Measurements from ENCODE around the gene FSTL3.

FSTL3 gene

DNA sequence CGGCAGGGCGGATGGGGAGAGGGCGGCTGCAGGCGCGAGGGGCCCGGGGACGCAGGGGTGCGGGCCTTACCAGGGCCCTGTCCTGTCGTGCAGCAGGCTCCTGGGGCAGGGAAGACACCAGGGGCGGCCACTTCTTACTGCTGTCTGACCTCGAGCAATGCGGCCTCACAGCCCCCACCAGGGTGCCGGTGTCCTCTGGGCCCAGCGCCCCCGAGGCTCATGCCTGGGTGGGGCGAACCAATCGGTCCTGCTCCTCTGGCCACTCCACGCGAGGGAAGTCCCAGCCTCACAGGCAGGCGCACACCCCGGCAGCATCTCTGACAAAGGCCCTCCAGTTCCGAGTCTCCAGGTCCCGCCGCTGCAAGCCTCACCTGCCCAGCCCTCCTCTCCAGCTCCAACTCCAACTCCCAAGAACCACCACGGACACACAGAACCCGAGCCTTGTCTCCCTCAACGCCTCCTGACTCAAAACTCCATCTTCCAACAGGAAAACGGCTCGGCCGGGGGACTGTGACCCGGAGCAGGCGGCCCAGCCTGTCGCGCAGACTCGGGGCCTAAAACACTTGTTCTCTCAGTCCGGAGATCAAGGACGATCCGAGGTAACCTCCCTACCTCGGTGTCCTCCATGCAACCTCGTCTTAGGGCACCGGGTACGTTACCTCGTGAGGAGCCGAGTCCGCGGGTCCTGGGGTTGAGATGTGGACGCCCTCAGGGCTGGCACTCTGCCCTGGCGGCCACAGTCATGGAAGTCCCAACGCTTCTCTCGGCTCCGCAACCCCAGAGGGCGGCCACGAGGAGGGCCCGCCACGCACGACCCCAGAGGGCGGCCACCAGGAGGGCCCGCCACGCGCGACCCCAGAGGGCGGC, 30.0 kb upstream of the FSTL3 start:
- DNase-seq: no peak

DNA sequence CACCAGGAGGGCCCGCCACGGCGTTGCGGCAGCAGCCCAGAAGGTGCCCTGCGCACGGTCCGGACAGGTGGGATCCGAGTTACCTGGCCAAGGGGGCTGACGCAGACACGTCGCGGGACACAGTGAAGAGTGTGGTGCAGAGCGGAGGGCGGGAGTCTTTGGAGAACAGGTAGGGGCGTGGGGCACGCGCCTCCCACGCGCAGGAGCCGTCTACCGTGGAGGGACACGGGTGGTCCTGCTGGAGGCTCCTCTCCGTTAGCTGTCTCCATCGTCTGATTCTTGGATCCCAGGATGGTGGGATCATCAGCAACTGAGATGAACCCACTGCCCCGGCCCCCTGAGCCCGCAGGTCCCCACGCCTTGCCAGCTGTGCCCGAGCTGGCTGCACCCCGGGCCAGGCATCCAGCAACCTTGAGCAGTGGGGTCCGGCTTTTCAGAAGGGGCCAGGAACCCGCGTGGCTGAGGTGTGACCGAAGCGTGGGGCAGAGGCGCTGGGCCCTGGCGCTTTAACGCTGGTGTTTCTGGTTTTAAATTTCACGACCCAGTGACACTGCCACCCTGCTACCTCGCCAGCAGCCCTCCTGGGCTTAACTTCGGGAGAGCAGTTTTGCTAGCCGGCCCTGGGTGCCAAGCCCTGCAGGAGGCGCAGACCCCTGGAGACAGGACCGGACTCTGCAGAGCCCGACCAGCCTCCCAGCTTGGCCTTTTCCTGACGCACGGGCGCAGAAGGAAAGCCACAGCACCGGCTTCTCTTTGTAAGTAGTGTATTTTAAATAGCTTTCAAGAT, 29.2 kb upstream of the FSTL3 start:
- DNase-seq: no peak

DNA sequence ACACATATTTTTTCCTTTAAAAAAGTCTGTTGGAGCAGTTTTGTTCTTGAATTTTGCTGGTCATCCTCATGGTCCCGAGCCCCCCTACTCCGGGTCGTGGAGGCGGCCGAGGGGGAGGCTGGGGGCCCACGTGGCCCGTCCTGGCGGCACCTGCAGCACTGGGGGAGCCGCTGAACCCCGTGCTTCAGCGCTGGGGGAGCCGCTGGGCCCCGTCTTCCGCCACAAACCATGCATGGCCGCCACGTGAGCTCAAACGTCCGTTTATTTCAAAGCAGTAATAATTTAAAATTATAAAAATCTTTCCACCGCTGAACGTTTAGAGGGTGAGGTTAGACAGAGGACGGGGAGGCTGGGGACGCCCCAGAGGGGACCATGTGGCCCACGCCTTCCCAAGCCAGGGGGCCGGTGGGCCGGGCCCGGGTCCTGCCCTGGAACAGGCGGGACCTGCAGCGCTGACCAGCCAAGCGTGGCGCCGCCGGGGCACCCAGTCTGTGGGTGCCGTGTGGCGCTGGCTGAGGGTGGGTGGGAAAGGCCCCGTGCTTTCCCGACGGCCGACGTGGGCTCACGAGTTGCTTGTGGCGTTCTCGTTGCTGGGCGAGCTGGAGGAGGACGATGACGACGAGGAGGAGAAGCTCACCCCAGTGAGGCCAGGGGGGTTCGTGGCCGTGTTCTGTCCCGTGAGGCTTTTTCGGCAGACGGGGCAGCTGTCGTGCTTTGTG, 28.5 kb upstream of the FSTL3 start:
- no peak for DNase-seq

DNA sequence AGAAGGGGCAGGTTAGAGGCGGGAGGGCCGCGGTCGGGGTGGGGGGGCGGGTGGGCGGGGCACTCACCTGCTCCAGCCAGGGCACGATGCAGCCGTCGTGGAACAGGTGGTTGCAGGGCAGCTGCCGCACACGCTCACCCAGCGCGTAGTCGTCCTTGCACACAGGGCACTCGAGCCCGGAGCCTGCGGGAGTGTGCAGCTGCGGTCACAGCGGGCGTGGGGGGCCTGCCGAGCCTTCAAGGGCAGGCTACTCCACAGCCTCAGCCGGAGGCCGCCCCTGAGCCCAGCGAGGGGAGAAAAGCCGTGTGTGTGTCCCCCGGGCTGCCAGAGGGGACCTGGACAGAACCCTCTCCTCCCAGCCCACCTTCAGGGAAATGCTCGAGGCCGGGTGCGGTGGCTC, 27.9 kb upstream of the FSTL3 start:
- DNase-seq: no peak

DNA sequence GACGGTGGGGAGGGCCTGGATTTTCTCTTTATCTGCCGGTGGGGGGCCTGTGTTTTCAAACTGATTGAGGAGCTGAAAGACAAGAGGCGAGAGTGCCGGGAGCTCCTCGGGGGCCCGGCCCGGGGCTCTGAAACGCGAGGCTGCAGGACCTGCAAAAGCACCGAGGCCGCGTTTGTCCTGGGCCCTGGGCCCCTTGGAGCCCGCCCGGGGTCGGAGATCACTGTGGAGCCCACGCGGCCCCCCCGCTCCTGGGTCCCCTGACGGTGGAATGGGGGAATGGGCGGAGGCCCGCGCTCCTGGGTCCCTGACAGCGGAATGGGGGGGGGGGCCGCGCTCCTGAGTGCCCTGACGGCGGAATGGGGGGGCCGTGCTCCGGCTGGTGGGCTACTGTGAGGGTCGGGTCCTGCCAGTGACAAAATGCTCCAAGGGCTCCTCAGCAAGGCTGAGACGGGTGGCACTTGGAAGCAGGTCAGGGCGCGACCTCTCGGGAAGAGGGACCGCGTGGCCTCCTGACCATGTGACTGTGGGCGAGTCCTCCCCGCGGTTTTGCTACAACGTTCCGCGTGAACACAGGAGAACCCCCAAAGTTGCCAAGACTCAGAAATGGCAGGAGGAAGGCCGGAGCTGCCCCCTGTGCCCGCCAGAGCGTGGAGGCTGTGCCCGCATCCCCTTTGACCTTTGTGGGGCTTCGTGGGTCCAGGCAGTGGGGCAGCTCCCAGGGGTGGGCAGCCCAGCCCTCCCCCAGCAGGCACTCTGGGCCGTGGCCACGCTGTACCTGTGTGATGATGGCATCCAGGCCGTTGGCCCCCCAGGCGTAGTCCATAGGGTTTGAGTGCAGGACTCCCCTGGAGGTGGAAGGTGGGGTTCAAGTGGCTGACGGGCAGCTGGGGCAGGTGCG, 27.0 kb upstream of the FSTL3 start:
- no peak for DNase-seq

DNA sequence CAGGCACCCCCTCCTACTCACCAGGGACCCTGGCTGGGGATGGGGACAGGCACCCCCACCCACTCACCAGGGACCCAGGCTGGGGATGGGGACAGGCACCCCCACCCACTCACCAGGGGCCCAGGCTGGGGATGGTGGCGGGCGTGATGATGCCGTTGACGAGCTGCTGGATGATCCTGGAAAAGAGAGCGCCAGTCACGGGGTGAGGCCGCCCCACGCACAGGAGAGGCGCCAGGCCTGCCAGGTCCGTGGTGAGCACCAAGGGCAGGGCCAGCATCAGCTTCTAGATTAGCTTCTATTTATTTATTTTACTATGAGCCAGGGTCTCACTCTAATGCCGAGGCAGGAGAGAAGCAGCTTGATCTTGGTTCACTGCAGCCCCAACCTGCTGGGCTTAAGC, 26.1 kb upstream of the FSTL3 start:
- no peak for DNase-seq

DNA sequence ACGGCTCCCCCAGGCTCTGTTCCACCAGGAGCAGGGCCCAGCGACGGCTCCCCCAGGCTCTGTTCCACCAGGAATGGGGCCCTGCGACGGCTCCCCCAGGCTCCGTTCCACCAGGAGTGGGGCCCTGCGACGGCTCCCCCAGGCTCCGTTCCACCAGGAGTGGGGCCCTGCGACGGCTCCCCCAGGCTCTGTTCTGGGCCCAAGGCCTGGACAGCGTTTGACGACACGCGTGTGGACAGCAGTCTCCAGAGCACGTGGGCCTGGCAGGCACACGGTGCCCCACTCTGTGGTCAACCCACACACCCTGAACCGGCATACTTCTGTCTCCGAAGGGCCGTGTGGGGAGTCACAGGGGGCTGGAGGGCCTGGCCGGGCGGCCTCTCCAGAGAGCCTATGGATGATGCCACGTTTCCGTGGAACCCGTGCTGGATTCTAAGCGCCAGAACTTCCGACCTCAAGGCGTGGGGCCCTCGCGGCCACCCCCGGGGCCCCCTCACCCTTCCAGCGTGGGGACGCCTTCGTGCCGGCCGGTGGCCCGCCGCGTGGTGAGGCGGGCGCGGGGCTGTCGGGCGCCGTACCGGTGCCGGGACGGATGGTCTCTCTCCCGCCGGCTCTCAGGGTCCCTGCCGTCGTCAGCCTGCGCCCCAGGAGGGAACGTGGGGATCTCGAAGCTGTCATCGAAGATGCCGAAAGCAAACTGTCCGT, 24.9 kb upstream of the FSTL3 start:
- no peak for DNase-seq

DNA sequence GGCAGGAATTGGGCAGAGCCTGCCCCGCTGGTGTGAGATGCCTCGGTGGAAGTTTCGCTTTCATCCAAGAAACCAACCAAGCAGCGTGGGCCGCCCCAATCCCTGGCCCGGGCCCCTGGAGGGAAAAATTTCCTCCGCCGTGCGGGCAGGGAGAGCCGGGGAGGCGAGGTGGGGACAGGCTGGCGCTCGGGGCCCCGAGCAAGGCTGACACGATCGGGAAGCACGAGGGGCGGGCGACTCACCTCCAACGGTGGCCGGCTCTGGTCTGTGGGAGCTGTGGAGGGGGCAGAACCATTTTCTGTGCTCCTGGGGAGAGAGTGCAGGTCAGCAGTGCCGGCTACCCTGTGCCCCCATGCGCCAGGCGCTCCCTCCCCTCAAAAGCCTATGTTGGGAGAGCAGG, 24.2 kb upstream of the FSTL3 start:
- no peak for DNase-seq

DNA sequence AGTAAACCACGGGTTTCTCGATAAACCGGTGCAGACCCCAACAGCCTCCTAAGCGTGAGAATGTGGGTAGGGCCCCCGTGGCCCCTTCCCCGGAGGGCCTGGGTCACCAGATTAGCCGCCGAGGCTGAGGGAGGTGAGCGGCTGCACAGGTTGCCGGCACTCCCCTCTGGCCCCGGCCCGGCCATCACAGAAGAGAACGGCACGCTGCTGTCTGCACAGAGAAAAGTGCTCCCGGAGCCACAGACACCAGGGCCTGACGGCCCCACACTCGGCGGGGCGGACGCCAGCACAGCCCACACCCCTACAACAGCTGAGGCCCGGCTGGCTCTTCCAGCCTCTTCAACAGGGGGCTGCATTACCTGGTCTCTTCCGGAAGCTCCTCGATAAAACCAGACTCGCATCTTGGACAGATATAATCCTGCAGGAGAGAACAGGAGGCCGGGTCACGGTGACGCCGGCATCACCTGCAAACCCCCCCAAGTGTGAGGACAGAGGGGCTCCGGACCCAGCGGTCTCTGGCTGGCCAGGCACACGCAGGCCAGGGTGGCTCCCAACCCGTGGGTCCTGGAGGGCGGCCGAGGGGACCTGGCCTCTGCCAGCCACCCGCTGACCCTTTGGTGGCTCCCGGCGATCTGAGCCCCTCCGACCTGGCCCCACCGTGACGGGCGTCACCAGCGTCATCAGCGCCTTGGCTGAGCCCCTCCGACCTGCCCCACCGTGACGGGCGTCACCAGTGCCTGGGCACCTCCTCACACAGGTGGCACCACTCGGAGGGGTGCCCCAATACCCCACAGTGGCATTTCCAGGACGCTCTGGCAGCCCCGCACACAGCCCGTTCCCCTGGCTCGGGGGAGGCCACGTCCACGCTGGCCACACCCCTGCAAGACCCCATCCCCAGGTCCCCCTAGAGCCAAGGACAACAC, 23.5 kb upstream of the FSTL3 start:
- no peak for DNase-seq

DNA sequence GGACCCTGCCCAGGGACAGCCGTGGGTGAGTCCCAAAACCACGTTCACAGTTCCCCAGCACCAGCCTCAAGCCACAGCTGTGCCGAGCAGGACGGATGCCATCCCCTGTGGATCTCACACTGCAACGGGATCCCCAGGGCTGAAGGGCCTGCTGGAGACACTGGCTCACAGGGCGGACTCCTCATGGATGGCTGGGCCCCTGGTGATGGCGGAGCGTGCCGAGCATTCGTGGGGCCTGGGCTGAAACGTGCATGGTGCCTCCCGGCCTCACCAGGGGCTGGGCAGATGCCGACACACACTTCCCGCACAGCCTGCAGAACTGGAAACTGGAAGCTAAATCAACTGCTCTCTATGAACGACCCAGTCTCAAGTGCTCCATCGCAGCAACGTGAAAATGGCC, 22.8 kb upstream of the FSTL3 start:
- no peak for DNase-seq

DNA sequence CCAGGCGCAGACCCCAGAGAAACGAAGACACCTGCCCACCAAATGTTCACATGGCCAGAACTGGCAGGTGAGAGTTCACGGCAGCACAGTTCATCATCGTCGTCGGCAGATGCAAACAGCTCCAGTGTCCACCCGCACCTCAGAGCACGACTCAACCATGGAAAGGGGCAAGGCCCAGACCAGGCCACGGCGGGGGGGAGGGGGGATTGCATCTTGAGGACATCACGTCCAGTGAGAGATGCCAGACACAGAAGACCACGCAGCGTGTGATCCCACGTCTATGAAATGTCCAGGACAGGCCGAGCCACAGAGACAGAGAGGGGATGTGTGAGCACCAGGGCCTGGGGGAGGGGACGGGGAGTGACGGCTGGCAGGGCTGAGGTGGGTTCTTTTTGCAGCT, 20.5 kb upstream of the FSTL3 start:
- DNase-seq: no peak

DNA sequence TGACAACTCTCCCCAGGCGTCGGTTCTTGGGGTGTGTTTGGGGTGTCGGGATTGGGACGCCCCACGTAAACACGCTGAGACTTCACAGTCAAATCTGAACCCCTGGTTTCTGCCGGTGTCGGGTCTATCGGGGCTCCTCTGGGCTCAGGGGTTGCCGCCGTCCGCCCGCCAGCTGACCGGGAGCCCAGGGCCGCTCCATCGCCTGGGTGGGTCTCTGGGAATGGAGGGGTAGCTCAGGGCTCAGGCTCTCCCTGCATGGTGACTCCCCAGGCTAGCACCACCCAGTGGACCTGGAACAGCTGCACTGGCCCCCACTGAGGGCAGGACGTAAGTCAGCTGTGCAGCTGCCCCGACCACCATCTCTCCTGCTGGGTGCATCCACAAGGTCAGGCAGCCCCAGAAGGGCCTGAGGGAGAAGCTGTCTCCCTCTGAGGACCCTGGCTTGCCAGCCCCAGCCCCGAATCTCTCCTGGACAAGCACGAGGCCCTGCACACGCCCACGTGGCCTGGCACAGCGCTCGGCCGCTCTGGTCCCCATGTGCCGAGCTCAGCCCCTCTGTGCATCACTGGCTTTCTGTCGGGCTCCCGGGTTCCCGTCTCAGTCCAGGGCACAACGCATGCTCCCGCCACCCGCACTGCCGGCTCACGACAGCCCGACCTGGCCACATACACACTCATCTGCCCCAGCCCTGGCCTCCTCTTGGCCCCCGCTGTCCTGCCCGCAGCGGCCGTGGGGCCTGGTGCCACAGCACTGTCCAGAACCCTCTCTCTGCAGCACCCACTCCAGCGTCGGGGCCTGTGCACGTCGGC, 19.2 kb upstream of the FSTL3 start:
- no peak for DNase-seq

DNA sequence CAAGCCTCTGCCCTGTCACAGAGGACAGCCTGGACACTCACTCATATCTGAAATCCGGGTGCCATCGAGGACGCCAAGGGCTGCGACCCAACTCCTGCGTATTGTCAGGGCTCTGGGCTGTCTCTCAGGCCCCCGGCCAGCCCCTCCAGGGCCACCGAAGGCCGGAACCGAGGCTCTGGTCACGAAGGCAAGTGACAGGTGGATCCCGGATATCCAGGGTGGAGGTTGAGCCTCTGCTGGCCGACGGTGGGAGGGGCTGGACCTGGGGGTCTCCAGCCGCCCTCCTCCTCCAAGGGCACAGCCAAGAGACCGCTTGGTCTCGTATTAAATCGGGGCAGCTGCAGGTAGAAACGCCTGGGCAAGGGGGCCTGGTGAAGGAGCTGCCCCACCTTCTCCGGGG, 18.6 kb upstream of the FSTL3 start:
- DNase-seq: no peak

DNA sequence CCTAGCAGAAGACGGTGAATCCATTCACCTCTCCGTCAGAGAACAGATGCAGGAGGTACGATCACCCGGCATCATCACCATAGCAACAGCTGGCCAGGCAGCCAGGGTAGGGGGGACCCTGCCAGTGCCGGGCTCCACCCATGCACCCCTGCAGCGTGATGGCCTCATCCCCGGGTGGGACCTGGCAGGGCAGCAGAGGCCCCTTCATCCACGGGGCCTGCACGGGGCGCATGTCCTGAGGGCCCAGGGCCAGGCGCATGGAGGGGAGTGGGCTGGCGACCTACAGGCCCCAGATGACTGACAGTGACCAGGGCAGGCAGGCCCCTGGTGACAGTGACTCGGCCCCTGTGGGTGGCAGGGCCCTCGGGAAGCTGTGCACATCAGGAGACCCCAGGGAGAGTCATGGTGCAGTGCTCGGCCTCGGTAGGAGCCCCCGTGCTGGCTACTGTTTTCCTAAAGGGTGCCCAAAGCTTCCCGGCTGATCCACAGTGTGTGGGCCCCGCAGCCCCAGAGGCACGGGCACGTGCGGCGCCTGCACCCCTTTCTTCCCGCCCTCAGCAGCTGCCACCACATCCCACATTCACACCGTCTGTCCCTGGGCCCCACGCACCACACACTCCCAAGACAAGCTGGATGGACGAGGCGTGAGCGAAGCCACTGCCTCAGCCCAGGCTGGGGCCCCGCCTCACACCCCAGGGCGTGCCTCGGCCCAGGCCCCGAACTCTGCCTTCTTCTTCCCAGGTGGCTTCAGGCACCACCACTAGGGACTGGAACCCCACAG, 17.9 kb upstream of the FSTL3 start:
- no peak for DNase-seq

DNA sequence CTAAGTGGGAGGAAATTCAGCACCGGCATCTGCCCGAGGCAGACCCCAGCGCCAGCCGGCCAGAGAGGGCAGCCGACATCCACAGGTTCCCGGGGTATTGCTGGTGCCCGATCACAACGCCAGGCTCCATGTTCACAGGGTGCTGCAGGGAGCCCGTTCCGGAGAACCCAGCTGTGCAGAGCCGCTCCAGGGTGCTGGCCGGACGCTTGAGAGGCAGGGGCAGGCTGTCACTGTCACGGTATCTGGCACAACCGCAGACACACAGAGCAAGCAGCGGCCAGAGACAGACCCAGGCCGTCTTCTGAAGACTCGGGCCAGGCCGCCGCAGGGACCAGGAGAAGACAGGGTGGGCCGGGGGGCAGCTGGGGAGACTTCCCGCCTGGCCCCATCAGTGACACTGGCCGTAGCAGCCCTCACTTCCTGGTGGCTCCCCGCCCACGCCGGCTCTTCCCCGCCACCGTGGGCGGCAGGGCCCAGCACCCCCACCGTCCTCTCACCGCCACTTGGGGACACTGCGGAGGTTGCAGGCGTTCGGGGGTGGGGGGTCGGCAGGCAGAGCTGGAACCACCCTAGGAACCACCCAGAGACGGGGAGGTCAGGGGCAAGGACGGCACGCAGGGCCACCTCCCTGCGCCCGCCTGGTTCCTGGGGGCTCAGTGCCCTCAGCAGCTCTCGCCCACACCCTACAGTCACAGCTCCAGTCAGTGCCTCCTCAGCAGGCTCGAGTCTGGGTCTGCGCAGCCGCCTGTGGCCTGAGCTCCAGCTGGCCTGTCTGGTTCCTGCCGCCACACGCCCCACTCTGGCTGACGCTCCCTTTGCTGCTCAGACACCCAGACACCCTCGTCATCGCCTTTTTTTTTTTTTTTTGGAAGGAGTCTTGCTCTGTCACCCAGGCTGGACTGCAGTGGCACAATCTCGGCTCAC, 17.0 kb upstream of the FSTL3 start:
- peak; percentile 81 for DNase-seq

DNA sequence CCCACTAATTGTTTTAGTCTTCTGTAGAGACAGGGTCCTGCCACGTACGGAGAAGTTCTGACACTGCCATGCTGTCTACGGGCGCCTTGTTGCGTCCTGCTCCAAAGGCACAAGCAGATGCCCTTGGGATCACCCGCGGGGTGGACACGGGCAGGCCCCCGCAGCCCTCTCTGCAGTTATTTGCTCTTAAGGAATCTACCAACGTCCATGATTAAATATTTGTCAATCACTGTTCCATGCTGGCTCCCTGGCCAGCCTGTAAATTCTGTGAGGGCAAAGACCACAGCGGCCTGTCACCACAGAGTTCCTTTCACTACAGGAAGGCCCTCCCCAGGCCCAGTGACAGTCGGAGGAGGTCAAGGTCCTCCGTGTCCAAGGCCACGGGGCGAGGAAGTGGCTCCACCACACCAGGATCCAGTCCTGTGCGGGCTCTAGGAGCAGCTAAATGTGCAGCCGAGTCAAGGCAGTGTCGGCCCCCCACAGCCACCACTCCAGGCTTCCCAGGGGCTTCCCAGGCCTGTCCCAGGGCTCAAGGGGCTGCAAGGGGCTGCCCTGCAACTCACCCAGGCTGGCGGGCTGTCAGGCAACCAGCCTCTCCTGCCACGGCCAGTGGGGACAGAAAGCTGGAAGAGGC, 15.3 kb upstream of the FSTL3 start:
- peak; percentile 69 for DNase-seq

DNA sequence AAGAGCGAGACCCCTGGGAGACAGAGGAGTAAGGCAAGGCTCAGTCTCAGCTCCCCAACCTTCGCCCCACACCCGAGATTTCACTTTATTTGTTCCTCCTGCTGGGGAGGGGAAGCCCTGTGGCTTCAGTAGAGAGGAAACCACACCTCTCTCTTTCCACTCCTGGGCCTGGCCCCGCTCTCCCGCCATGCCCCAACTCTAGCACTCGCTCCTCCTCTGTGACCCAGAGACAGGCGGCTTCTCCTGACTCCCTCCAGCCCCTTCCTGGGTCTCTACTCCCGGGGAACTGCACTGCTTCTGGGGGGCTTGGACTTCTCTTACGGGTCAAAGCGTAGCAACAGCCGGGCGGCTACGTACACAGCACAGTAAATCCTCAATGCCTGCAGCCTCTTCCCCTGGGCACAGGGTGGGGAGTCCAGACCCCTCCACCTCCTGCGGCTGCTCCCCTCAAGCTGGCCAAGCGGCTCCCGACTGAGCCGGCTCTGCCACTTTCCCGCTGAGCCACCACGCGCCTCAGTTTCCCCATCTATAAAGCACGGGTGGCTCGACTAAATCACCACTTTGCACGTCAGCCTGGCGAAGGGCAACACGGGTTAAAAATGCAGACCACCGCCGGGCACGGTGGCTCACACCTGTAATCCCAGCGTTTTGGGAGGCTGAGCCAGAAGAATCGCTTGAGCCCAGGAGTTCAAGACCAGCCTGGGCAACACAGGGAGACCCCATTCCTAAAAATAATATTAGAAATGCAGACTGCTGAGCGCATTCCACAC, 14.6 kb upstream of the FSTL3 start:
- DNase-seq: peak; percentile 88

All from activated effector memory CD4-positive, alpha-beta T cell treated with anti-CD3 and anti-CD28 coated beads, Interleukin-2, amount 50 U/mL, for 16 hours (primary cell).